ENCODE data around the gene APOL1. TPM values are rescaled to one million over a fixed set of nuclear protein-coding genes. Genes with fewer than 3 reads are reported as not detected.

Gene APOL1
- total and polyA plus RNA-seq, 2 of the 13 experiments (the other 11 are each of a cell fraction or from before 2014, with no cell fraction given), result 20.3 to 75.0 TPM

GRCh38 chr22:36221799-36222751, 30.9 kb upstream of the APOL1 start (continued):
- TF ChIP-seq KDM2A (CRISPR knock-in tag; IDR thresholded peaks at IDR 0.05; ENCODE audit: borderline replicate concordance, low read depth) (peak; percentile 32; the same call in 1 of the 2 replicates), ZNF646 (CRISPR knock-in tag; IDR thresholded peaks at IDR 0.05) (no peak), BCLAF1 (IDR thresholded peaks at IDR 0.05) (no peak), XRCC5 (optimal IDR thresholded peaks at IDR 0.05; ENCODE audit: low read length) (peak; percentile 86), TARDBP (CRISPR knock-in tag; IDR thresholded peaks at IDR 0.05) (0 out of 2 replicates have a peak, but pooled peaks have one; percentile 43), TEAD3 (CRISPR knock-in tag; optimal IDR thresholded peaks at IDR 0.05; ENCODE audit: borderline replicate concordance) (peak; percentile 91), BRD4 (CRISPR knock-in tag; IDR thresholded peaks at IDR 0.05) (no peak), HINFP (CRISPR knock-in tag; IDR thresholded peaks at IDR 0.05; ENCODE audit: low read depth) (peak; percentile 22; the same call in 1 of the 2 replicates), ZSCAN31 (CRISPR knock-in tag; IDR thresholded peaks at IDR 0.05; ENCODE audit: low read depth) (no peak), SMC3 (IDR thresholded peaks at IDR 0.05; ENCODE audit: low read length) (peak; percentile 84), CTCF (CRISPR knock-in tag; IDR thresholded peaks at IDR 0.05) (peak; percentile 89), CCAR2 (optimal IDR thresholded peaks at IDR 0.05; ENCODE audit: low read depth, low read length) (no peak), DNMT1 (CRISPR knock-in tag; IDR thresholded peaks at IDR 0.05) (no peak), SALL1 (CRISPR knock-in tag; IDR thresholded peaks at IDR 0.05) (0 out of 2 replicates have a peak, but pooled peaks have one; percentile 11), HCFC1 (IDR thresholded peaks at IDR 0.05; ENCODE audit: low read depth, low read length) (no peak), ATRX (CRISPR knock-in tag; IDR thresholded peaks at IDR 0.05; ENCODE audit: borderline replicate concordance) (no peak)
